K562 (cell line): ENCODE data around the gene AP5Z1. TPM values are rescaled to one million over a fixed set of nuclear protein-coding genes. Genes with fewer than 3 reads are reported as not detected.

Experiments used
- ATAC-seq: fragments of 200-7000 bp; cut with Tn5 transposase; 3 replicates; pipeline ENCODE4 v1.9.1; 2020; ENCODE audit warnings: moderate library complexity
- BruUV-seq: library from RNA; stranded (reverse); fragments of 400-500 nt; replicated peaks from 2 replicates; lab custom pipeline; 2021; lab: Mats Ljungman, UMichigan
- CTCF ChIA-PET: fragments of 300-600 bp; formaldehyde crosslinking; extraction: SDS; loops from one replicate; lab custom pipeline; 2021; ENCODE audit warnings: low intra/inter-chr PET ratio; lab: Yijun Ruan, JAX
- POLR2A ChIA-PET: fragments of 300-600, 350-650 bp; sonication (Branson Sonifier 250); formaldehyde crosslinking; extraction: SDS; loops from one replicate; lab custom pipeline; 2021; ENCODE audit warnings: antibody characterized with exemption, inconsistent platforms; lab: Yijun Ruan, JAX
- DNase-seq, 4 experiments: peaks; one replicate each; pipeline versions ENCODE4 v3.0.0 to v3.0.0-alpha.2; 2011 to 2018; ENCODE audit warnings: low spot score in 3 of 4, mixed read lengths in 3 of 4; ENCODE audit errors: extremely low read depth in 1 of 4
- FAIRE-seq: peaks from 2 replicates; lab custom pipeline; 2011; peaks lifted over from hg19 to GRCh38; lab: Jason Lieb, UNC
- H2AFZ ChIP-seq: 2 replicates; pipeline ENCODE4 v1.6.0; 2011; ENCODE audit warnings: low read depth, low read length, control low read depth, inconsistent platforms
- H3K27ac ChIP-seq: fragments of 200-600 bp; 3 replicates; pipeline ENCODE4 v1.8.0; 2011; ENCODE audit warnings: low read depth, mild to moderate bottlenecking, control low read depth, inconsistent platforms, low read length, moderate library complexity, mixed read lengths; ENCODE audit errors: extremely low read depth
- H3K27me3 ChIP-seq, 2 experiments: fragments of 300-600 bp in 1 of 2; 2 replicates in 1 of 2; 3 replicates in 1 of 2; pipeline versions ENCODE4 v1.6.0 to v1.8.0; 2011; ENCODE audit warnings: inconsistent platforms in 2 of 2, low read length in 2 of 2, mild to moderate bottlenecking in 1 of 2, mixed read lengths in 1 of 2, moderate library complexity in 1 of 2; ENCODE audit not compliant: control insufficient read depth in 2 of 2, insufficient read depth in 2 of 2
- H3K36me3 ChIP-seq: fragments of 300-600 bp; 3 replicates; pipeline ENCODE4 v1.8.0; 2011; ENCODE audit warnings: mild to moderate bottlenecking, low read length, inconsistent platforms; ENCODE audit not compliant: control insufficient read depth, insufficient read depth
- H3K4me1 ChIP-seq, 2 experiments: fragments of 200-600 bp in 1 of 2; replicated peaks in 1 of 2; 2 replicates in 1 of 2; 3 replicates in 1 of 2; pipeline versions ENCODE4 v1.5.1 to v1.8.0; 2011; ENCODE audit warnings: inconsistent platforms in 2 of 2, low read length in 2 of 2, mild to moderate bottlenecking in 1 of 2, mixed read lengths in 1 of 2, moderate library complexity in 1 of 2; ENCODE audit not compliant: control insufficient read depth in 2 of 2, insufficient read depth in 2 of 2
- H3K4me2 ChIP-seq: 2 replicates; pipeline ENCODE4 v1.6.1; 2011; ENCODE audit warnings: low read length, control low read depth, inconsistent platforms, mixed read lengths; ENCODE audit not compliant: insufficient read depth
- H3K4me3 ChIP-seq: fragments of 200-600 bp; sonication (generic), shearing (Covaris generic); 2 replicates; pipeline ENCODE4 v1.5.1; 2016; ENCODE audit warnings: control low read depth, inconsistent platforms
- H3K79me2 ChIP-seq: fragments of 200-600 bp; 3 replicates; pipeline ENCODE4 v1.8.0; 2011; ENCODE audit warnings: low read length, inconsistent platforms; ENCODE audit not compliant: control insufficient read depth, insufficient read depth
- H3K9ac ChIP-seq, 2 experiments: 2 replicates each; pipeline versions ENCODE4 v1.6.0 to v1.6.1; 2011; ENCODE audit warnings: low read depth in 2 of 2, low read length in 2 of 2, control low read depth in 1 of 2, inconsistent platforms in 1 of 2, mild to moderate bottlenecking in 1 of 2, mixed read lengths in 1 of 2; ENCODE audit not compliant: insufficient read depth in 1 of 2
- H3K9me1 ChIP-seq: one replicate; pipeline ENCODE4 v1.6.0; 2011; ENCODE audit warnings: inconsistent platforms, mild to moderate bottlenecking, low read length, moderate library complexity; ENCODE audit not compliant: control insufficient read depth, insufficient read depth
- H3K9me3 ChIP-seq: replicated peaks from 2 replicates; pipeline ENCODE4 v1.5.1; 2011; ENCODE audit warnings: low read depth, low read length, inconsistent platforms; ENCODE audit not compliant: control insufficient read depth, insufficient read depth
- H4K20me1 ChIP-seq: replicated peaks from 2 replicates; pipeline ENCODE4 v1.6.1; 2011; ENCODE audit warnings: low read length, inconsistent platforms, mixed read lengths; ENCODE audit not compliant: control insufficient read depth, insufficient read depth
- RBM22 ChIP-seq: fragments of 200-400 bp; formaldehyde crosslinking; IDR thresholded peaks from 2 replicates; pipeline ENCODE4 v1.6.1; 2018; ENCODE audit warnings: low read length, low read depth; ENCODE audit not compliant: poor library complexity, severe bottlenecking
- ZNF766 ChIP-seq: fragments of 200-800 bp; sonication (Bioruptor generic); conservative IDR thresholded peaks from 2 replicates; pipeline ENCODE4 v1.6.1; 2016; ENCODE audit warnings: missing genetic modification characterization, missing compliant biosample characterization
- WGBS: fragments of 100-300 bp; shearing (Covaris generic); methylation state at CpG from one replicate; pipeline ENCODE4 v1.1.6; 2016; ENCODE audit warnings: low coverage, mixed read lengths; ENCODE audit not compliant: insufficient coverage; ENCODE audit errors: missing lambda C conversion rate; 5-methylcytosine and 5-hydroxymethylcytosine counted together
- in situ Hi-C: fragments of 300-500 bp; cut with MboI; formaldehyde crosslinking; loops from 4 replicates; pipeline ENCODE4 v1.15.0; 2018; ENCODE audit warnings: inconsistent platforms, mixed read lengths
- intact Hi-C: fragments of 100-400 bp; cut with micrococcal nuclease; formaldehyde crosslinking; loops from 2 replicates; pipeline ENCODE4 v1.14.2; 2022
- polyA plus RNA-seq, 8 experiments: library from polyadenylated mRNA; depleted of rRNA in 4 of 8; stranded (reverse) in 5 of 8; unstranded in 3 of 8; fragments of >200 nt; fragmentation: Nextera tagmentation in 2 of 8; fragmentation: Illumina TruSeq in 1 of 8; extraction: Ambion mirVana in 2 of 8; extraction: Trizol in 1 of 8; gene quantifications; 2 replicates each; pipeline versions ENCODE4 v1.2.1 to v1.2.3, GENCODE V29; 2011 to 2014; ENCODE audit warnings: inconsistent platforms in 1 of 8, missing spikeins in 1 of 8
- total RNA-seq, 7 experiments: library from RNA; depleted of rRNA in 6 of 7; stranded (reverse); fragments of >200 nt in 6 of 7; fragmentation: Illumina TruSeq in 2 of 7; extraction: Trizol in 2 of 7; gene quantifications; 2 replicates each; pipeline versions ENCODE4 v1.2.1 to v1.2.3, GENCODE V29; 2011 to 2021; ENCODE audit warnings: low replicate concordance in 1 of 7
- TF ChIP-seq, protein P1 (sequence below): fragments of 450-650 bp; IDR thresholded peaks from 2 replicates; pipeline ENCODE4 v1.6.1; 2016; ENCODE audit warnings: missing biosample characterization, missing genetic modification characterization
- TF ChIP-seq, protein P2 (sequence below), 3 experiments: IDR thresholded peaks in 2 of 3; conservative IDR thresholded peaks in 1 of 3; 2 replicates each; pipeline ENCODE4 v1.5.1; 2011 to 2012; ENCODE audit warnings: low read length in 3 of 3, mild to moderate bottlenecking in 3 of 3, control low read depth in 2 of 3, improper control_type of control experiment in 1 of 3, inconsistent platforms in 1 of 3, low read depth in 1 of 3, mixed read lengths in 1 of 3, moderate library complexity in 1 of 3; ENCODE audit not compliant: insufficient read depth in 2 of 3
- TF ChIP-seq, protein P3 (sequence below): IDR thresholded peaks from 2 replicates; pipeline ENCODE4 v1.6.1; 2011; ENCODE audit warnings: borderline replicate concordance, low read depth, mild to moderate bottlenecking, moderate library complexity, low read length; ENCODE audit not compliant: insufficient read depth, poor library complexity, severe bottlenecking

Gene AP5Z1
- total and polyA plus RNA-seq, 9 of the 15 experiments (the other 6 are each of a cell fraction or from before 2014, with no cell fraction given), result 0.06 to 31.1 (median 6.4) TPM

DNA sequence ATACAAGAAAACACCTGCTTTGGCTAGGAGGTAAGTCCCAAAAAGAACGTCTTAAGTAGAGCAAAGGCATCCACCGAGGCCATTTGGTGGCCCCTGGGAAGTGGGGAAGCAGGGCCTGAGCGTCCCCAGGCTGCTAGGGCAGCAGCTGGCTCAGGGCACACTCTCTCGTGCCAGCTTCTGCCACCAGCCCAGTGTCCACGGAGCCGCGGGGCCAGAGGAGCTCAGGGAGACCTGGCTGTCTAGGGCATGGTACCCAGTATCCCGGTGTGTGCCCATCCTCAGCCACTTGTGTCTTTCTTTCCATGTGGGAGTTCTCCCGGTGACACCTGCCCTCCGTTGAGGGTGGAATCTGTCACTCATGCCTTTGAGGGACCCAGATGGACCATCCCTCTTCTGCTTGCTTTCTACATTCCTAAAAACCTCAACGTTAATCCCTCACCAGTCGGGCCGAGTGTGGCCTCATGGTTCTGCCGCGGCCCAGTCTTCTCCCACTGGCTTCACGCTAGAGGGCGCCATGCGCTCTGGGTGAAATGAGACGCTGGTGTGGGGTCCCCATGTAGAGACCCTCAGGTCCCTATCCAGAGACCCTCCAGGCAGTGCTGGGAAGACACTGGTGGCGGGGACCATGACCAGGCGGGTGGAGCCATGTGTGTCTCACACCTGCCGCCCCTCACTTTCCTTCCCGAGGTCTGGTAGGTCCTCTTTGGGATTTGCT is 9.5 kb upstream of the AP5Z1 start:
- TF ChIP-seq, protein P1, sequence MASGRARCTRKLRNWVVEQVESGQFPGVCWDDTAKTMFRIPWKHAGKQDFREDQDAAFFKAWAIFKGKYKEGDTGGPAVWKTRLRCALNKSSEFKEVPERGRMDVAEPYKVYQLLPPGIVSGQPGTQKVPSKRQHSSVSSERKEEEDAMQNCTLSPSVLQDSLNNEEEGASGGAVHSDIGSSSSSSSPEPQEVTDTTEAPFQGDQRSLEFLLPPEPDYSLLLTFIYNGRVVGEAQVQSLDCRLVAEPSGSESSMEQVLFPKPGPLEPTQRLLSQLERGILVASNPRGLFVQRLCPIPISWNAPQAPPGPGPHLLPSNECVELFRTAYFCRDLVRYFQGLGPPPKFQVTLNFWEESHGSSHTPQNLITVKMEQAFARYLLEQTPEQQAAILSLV (tag), result no peak
- TF ChIP-seq RBM22 (peak; percentile 76), ZNF766 (CRISPR knock-in tag) (no peak)
- TF ChIP-seq, protein P2, sequence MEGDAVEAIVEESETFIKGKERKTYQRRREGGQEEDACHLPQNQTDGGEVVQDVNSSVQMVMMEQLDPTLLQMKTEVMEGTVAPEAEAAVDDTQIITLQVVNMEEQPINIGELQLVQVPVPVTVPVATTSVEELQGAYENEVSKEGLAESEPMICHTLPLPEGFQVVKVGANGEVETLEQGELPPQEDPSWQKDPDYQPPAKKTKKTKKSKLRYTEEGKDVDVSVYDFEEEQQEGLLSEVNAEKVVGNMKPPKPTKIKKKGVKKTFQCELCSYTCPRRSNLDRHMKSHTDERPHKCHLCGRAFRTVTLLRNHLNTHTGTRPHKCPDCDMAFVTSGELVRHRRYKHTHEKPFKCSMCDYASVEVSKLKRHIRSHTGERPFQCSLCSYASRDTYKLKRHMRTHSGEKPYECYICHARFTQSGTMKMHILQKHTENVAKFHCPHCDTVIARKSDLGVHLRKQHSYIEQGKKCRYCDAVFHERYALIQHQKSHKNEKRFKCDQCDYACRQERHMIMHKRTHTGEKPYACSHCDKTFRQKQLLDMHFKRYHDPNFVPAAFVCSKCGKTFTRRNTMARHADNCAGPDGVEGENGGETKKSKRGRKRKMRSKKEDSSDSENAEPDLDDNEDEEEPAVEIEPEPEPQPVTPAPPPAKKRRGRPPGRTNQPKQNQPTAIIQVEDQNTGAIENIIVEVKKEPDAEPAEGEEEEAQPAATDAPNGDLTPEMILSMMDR (IDR thresholded peaks at IDR 0.05 in 2 of 3, conservative IDR thresholded peaks at IDR 0.05 in 1 of 3; ENCODE audit: insufficient read depth in 2 of 3, low read depth in 1 of 3, low read length in 3 of 3), result 0 out of 6 replicates have a peak, but pooled peaks of 1 of the 3 experiments have one; percentile 25
- TF ChIP-seq, protein P3, sequence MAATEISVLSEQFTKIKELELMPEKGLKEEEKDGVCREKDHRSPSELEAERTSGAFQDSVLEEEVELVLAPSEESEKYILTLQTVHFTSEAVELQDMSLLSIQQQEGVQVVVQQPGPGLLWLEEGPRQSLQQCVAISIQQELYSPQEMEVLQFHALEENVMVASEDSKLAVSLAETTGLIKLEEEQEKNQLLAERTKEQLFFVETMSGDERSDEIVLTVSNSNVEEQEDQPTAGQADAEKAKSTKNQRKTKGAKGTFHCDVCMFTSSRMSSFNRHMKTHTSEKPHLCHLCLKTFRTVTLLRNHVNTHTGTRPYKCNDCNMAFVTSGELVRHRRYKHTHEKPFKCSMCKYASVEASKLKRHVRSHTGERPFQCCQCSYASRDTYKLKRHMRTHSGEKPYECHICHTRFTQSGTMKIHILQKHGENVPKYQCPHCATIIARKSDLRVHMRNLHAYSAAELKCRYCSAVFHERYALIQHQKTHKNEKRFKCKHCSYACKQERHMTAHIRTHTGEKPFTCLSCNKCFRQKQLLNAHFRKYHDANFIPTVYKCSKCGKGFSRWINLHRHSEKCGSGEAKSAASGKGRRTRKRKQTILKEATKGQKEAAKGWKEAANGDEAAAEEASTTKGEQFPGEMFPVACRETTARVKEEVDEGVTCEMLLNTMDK, result peak; percentile 5
- TF ChIP-seq, all 486 proteins: peak for 3
- Histone ChIP-seq H2AFZ (no peak overlapping the region), H3K4me3 (no peak overlapping the region), H3K9me1 (peaks cover 5% of the 10 kb centered on the region), H3K4me1 (peaks cover 0 to 12% of the 10 kb centered on the region in 2 experiments; a peak in 1 of 5 replicates), H3K27me3 (no peaks in the 10 kb centered on the region), H3K9ac (peak overlapping the region in 1 of 2 experiments; percentile 4; a peak in 1 of 4 replicates), H3K27ac (no peak overlapping the region), H3K79me2 (no peaks in the 10 kb centered on the region), H3K9me3 (no peaks in the 10 kb centered on the region), H3K36me3 (peaks cover 54% of the 10 kb centered on the region; the same call in 2 of the 3 replicates), H3K4me2 (no peak overlapping the region), H4K20me1 (0 out of 2 replicates have a peak, but pooled peaks cover 4% of the 10 kb centered on the region)
- DNase-seq (no peak), FAIRE-seq (no peak), ATAC-seq (peak; percentile 24; the same call in 2 of the 3 replicates)
- ChIA-PET POLR2A (interaction anchor here (1.5 kb wide), 1 partner anchor 9 kb away, joined by 11 read pairs; the partner anchor contains the start of gene AP5Z1), CTCF (no interaction called here)
- intact Hi-C loops, result no loop called here
- in situ Hi-C loops, result no loop called here
- no TSS peak for BruUV-seq
- WGBS, result 88% methylated on average over 23 of the region's 23 CpGs
